GM12891 (cell line): ENCODE data around the gene SCN3A.
A peak's percentile ranks its signal among the peaks of the same experiment; 100 is the strongest.

ENCODE experiments used
- DNase-seq: peaks from one replicate; pipeline ENCODE4 v3.0.0; 2011; ENCODE audit warnings: low spot score; ENCODE audit not compliant: insufficient read length
- FAIRE-seq: peaks from 2 replicates; lab custom pipeline; 2011; peaks lifted over from hg19 to GRCh38; lab: Jason Lieb, UNC
- PAX5 ChIP-seq: IDR thresholded peaks from 2 replicates; pipeline ENCODE4 v1.6.1; 2011; ENCODE audit warnings: low read length, moderate library complexity, mild to moderate bottlenecking; ENCODE audit not compliant: insufficient read depth, severe bottlenecking
- POLR2A ChIP-seq: IDR thresholded peaks from 2 replicates; pipeline ENCODE4 v1.6.1; 2011; ENCODE audit warnings: low read depth, low read length, control low read depth
- POLR2AphosphoS5 ChIP-seq: IDR thresholded peaks from 2 replicates; pipeline ENCODE4 v1.6.1; 2011; ENCODE audit warnings: low read depth, low read length, control low read depth
- POU2F2 ChIP-seq: IDR thresholded peaks from 2 replicates; pipeline ENCODE4 v1.6.1; 2011; ENCODE audit warnings: low read depth, mild to moderate bottlenecking, control low read depth, low read length, moderate library complexity
- SPI1 ChIP-seq: IDR thresholded peaks from 2 replicates; pipeline ENCODE4 v1.6.1; 2011; ENCODE audit warnings: low read depth, low read length, control low read depth
- TAF1 ChIP-seq: IDR thresholded peaks from 2 replicates; pipeline ENCODE4 v1.6.1; 2011; ENCODE audit warnings: low read depth, low read length, control low read depth

The SCN3A gene

GRCh38 chr2:165237056-165237455 is 33.2 kb upstream of the SCN3A start:
- FAIRE-seq (no peak), DNase-seq (no peak)
- TF ChIP-seq TAF1: no peak
- TF ChIP-seq POU2F2: no peak
- TF ChIP-seq POLR2AphosphoS5: no peak
- TF ChIP-seq SPI1: no peak
- no peak for TF ChIP-seq PAX5
- no peak for TF ChIP-seq POLR2A

DNA sequence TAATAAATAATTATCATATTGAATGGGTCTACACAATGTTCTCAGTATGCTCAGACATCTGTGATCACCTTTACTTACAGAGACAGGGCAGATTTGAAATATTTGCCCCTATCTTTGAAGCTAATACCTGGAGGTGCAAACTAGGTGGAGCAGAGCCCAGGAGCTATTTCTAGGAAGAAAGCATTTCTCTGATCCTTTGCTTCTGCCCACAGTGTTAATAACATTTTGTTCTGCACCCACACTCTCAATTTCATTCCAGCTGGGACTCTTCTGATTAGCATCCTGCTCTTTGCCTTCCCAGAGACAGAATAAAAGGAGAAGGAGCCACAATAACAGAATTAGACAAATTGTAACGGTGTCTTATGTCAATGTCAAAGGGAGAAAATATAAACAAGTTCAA is 23.7 kb upstream of the SCN3A start:
- FAIRE-seq: no peak
- DNase-seq: no peak
- TF ChIP-seq POLR2AphosphoS5 (no peak), POLR2A (no peak)

DNA sequence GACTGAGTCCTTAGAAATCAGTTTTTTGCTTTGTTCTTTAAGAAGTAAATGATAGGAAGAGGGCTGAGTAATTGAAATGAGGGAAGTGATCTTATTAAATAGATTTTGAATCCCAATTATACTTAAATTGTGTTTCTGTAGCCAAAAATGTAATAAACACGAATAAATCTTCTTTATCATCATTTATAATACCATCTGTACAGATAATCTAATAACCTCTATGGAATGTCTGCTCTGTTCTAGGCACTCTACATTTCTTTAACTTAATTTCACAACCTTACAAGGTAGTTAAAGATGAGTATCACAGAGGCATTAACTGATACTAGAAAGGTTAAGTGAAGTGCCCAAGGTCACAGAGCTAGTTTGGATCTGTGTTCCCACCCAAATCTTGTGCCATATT is 21.1 kb upstream of the SCN3A start:
- FAIRE-seq (no peak), DNase-seq (no peak)
- TF ChIP-seq TAF1: no peak
- TF ChIP-seq POU2F2: no peak
- TF ChIP-seq SPI1: no peak
- no peak for TF ChIP-seq POLR2A
- TF ChIP-seq PAX5: no peak
- no peak for TF ChIP-seq POLR2AphosphoS5

DNA sequence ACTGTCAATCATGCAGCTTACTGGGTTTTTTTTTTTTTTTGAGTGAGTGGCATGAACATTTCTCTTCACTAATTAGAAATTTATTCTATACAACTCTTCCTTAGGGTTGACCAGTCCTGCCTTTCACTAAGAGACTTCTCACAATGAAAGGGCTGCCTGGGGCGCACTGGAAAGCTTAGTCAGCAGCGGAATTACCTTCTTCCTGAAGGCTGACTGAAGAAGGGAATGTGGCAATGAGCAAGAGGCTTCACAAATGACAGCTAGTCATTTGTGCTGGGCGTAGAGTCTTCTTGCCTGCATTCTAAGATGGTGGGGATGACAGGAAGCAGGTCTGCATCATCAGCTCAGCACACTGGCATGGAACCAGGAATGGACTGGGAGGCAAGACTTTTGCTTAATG is 15.6 kb upstream of the SCN3A start:
- TF ChIP-seq POU2F2 (no peak), SPI1 (no peak), POLR2A (no peak), PAX5 (no peak)
- FAIRE-seq (no peak), DNase-seq (no peak)

DNA sequence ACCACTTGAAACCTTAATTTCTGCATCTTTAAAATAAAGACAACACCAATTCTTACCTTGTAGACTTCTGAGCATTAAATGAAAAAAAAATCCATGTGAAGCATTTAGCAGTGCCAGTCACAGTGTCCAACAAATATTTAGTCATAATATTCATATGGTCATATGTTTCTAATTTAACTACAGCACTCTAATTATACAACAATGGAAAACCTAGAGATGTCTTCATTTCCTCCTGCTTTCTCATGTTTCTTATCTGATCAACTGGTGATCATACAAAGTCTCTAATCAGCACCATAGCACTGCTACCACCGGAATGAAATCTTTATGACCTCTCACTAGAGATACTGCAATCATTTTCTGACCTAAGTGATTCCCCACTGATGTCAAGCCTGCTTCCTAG is 10.2 kb upstream of the SCN3A start:
- DNase-seq (no peak), FAIRE-seq (no peak)
- TF ChIP-seq POLR2A: no peak
- TF ChIP-seq SPI1: no peak
- no peak for TF ChIP-seq POU2F2

- no peak for FAIRE-seq
- no peak for TF ChIP-seq POLR2AphosphoS5
- no peak for TF ChIP-seq SPI1
- no peak for TF ChIP-seq PAX5
- no peak for TF ChIP-seq TAF1
- no peak for TF ChIP-seq POU2F2
- TF ChIP-seq POLR2A: no peak
These were observed 4.2 kb upstream of the SCN3A start for GRCh38 chr2:165208094-165208493.

GRCh38 chr2:165205865-165206264 is 2.0 kb upstream of the SCN3A start:
- FAIRE-seq (no peak), DNase-seq (no peak)
- TF ChIP-seq POU2F2 (no peak), TAF1 (no peak), PAX5 (no peak), POLR2A (no peak), POLR2AphosphoS5 (no peak), SPI1 (no peak)

More at GRCh38 chr2:165208094-165208493, 4.2 kb upstream of the SCN3A start:
- DNase-seq: no peak

- no peak for FAIRE-seq
- no peak for DNase-seq
These were observed 1.6 kb downstream of the SCN3A start for GRCh38 chr2:165202239-165202638.

DNA sequence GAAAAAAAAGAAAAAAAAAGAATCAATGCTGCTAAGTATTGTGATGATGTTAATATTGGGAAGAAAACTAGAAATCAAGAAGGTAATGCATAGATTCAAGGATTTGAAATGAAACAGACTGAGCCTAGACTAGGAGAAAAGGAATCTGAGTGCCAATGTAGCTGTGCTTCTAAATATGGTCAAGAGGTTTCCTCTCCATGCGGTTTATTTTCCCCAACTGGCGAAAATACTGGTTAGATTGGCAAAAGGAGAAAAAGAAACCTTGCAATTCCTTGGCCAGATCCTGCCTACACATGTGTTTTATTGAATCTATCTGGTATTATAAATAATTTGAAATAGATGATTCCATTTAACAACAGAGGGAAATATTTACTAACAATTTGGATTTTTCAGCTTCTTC is 5.7 kb downstream of the SCN3A start:
- FAIRE-seq (no peak), DNase-seq (no peak)
- no peak for TF ChIP-seq POU2F2
- TF ChIP-seq TAF1: no peak
- no peak for TF ChIP-seq POLR2A
- no peak for TF ChIP-seq PAX5
- no peak for TF ChIP-seq SPI1
- TF ChIP-seq POLR2AphosphoS5: no peak

More at GRCh38 chr2:165202239-165202638, 1.6 kb downstream of the SCN3A start:
- no peak for TF ChIP-seq POLR2A
- no peak for TF ChIP-seq POU2F2

DNA sequence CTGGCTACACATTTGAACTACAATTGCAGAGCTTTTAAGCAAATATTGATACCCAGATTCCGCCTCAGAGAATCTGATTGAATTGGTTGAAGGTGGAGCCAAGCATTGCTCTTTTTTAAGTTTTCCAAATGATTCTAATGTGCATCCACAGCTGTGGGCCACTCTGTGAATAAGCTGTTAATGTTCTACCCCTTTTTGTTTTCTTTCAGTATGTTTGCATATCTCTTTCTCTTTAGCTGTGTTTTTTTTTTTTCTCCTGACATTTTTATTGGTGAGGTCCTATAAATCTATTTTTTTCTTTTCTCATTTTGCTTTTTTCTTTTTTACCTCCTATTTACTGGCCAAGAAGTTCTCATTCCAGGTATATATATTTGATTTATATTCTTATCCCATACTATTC is 6.5 kb downstream of the SCN3A start:
- TF ChIP-seq POU2F2: no peak
- no peak for TF ChIP-seq SPI1
- TF ChIP-seq POLR2AphosphoS5: no peak
- TF ChIP-seq PAX5: no peak
- TF ChIP-seq POLR2A: no peak
- no peak for TF ChIP-seq TAF1
- DNase-seq: no peak
- no peak for FAIRE-seq

- FAIRE-seq: no peak
- DNase-seq: no peak
- TF ChIP-seq POU2F2 (no peak), POLR2AphosphoS5 (no peak), PAX5 (no peak), TAF1 (no peak), POLR2A (no peak), SPI1 (no peak)
These were observed 7.4 kb downstream of the SCN3A start for GRCh38 chr2:165196411-165196810.

GRCh38 chr2:165193178-165193777 is 10.6 kb downstream of the SCN3A start:
- FAIRE-seq: peak; percentile 80
- DNase-seq: no peak
- TF ChIP-seq SPI1 (peak; percentile 47), POLR2A (no peak), POU2F2 (peak; percentile 78; the same call in 1 of the 2 replicates), POLR2AphosphoS5 (no peak), TAF1 (no peak), PAX5 (peak; percentile 21)
